NCI-H146 treated with DMSO at 0.1 percent for 48 hours (cell line): ENCODE data around the gene LPIN1.
"Not testable (repeated sequence)": the region's sequence is repeated elsewhere in the genome, so short reads cannot be mapped to it uniquely, and the experiment has no call there.

Experiments used
- DNase-seq: peaks from one replicate; lab custom pipeline; 2025; ENCODE audit not compliant: unreplicated experiment; lab: John Stamatoyannopoulos, UW

Gene LPIN1

DNA sequence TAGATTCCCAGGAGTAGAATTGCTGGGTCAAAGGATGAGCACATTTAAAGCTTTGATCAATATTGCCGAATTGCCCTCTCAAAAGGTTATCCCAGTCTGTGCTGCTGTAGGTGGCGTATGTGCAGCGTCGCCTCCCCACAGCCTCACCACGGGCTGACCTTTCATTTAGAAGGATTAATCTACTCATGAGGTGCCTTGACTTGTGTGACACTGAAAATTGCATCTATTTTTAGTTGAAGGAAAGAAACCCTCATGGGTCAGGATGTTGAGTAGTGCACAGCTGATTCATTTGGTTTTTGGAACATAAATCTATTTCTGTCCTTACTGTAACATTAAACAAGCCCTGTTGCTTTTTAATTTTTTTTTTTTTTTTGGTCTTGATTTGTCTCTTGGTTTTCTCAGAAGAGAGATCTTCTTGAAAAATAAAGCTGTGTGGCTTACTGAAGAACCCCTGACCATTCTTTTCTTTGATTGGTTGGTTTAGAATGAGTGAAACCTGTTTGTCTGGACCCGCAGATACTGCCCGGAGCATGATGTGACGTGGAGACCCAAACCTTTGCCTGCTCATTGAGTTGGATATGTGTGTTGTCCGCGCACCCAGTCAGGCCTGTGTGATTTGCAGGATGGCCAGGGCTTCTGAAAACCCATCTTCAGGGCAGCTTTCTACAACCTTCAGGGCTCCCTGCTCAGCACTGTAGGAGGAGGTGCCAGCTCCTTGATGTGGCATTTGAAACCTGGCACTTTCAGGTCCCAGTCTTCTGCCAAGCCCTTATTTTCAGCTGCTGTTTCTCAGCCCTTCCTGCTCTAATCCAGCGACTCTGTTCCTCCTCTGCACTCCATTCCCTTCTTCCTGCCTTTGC lies 61.0 kb downstream of the LPIN1 start:
- DNase-seq: no peak

GRCh38 chr2:11808016-11808400 lies 61.6 kb downstream of the LPIN1 start:
- DNase-seq: no peak

- no peak for DNase-seq
Observed at GRCh38 chr2:11809586-11810236, 63.3 kb downstream of the LPIN1 start.

DNA sequence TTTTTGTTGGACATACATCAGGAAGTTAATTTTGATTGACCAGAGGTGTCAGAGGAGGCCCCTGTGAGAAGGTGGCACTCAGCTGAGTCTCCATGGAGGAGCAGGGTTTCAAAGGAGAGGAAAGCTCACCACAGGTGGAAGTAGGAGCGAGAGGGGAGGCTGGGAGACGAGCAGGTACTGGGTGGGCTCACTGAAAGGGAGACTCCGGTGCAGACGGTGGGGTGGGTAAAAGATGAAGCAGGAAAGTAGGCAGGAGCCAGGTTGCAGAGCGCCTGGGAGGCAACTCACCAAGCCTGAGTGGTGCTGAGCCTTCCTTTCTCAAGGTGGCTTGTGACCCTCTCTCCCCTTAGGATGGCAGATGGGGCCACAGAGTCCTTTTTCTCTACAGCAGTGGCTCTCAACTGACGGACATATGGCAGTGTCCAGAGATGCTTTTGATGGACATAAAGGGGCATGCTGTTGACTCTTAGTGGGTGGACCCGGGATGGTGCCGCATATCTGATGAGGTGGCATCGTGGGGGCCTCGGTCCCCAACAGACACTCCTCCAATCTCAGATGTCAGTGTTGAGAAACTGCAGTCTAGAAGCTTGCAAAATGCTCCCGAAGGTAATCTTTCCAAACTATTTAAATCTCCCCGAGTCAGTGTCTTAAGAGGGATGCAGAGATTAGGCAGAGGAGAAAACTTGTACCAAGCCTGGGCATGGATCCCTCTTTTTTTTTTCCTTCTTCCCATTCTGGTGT lies 64.0 kb downstream of the LPIN1 start:
- no peak for DNase-seq

DNA sequence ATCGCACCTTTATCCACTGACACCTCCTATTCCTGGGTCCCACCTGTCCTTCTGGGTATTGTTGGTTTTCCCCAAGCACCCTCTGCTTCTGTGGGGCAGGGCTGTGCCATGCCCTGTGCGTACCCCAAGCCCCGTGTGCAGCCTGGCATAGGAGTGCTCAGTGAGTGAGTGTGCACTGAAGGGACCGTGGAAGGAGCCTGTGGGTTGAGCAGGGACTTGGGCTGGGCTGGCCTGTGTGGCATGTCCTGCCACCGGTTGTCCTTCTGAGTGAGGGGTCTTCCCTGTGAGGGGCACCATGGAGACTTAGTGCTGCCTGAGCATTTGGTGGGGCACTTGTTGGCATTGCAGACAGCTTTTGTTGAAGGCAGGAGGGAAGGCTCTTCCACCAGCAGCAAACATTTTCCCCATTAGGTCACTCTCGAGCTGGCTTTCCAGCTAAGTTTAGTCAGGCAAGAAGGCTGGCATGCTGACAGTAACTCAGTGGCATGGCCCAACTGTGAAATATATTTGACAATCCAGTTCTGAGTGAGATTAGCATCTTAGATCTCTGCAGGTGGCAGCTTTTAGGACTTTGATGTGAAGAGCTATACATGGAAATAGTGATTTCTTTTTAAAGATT lies 64.7 kb downstream of the LPIN1 start:
- DNase-seq: no peak

- no peak for DNase-seq
Observed at GRCh38 chr2:11812466-11813248, 66.2 kb downstream of the LPIN1 start.

GRCh38 chr2:11813345-11813744 lies 66.9 kb downstream of the LPIN1 start:
- not testable (repeated sequence) for DNase-seq

GRCh38 chr2:11813951-11814350 lies 67.5 kb downstream of the LPIN1 start:
- no peak for DNase-seq

DNA sequence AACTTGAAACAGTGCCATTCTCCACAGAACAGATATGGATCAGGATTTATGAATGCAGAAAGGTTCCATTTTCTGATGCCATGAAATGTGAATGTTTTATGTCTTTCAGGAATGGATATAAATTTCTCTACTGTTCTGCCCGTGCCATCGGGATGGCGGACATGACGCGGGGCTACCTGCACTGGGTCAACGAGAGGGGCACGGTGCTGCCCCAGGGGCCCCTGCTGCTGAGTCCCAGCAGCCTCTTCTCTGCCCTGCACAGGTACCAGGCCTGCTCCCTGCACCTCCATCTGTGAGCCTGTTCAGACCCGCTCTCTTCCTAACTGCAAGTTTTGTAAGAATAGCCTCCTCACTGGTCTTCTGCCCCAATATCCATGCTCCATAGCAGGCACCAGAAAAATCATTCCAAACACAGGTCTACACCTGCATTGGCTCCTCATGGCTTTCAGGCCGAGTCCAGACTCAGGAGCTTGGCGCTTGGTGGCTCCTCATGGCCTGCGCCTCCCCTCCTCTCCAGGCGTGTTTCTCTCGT lies 68.6 kb downstream of the LPIN1 start:
- DNase-seq: no peak

- DNase-seq: not testable (repeated sequence)
Observed at GRCh38 chr2:11816935-11817334, 70.5 kb downstream of the LPIN1 start.

GRCh38 chr2:11819235-11819729 lies 72.8 kb downstream of the LPIN1 start:
- no peak for DNase-seq

- no peak for DNase-seq
Observed at GRCh38 chr2:11820650-11821049, 74.2 kb downstream of the LPIN1 start.

DNA sequence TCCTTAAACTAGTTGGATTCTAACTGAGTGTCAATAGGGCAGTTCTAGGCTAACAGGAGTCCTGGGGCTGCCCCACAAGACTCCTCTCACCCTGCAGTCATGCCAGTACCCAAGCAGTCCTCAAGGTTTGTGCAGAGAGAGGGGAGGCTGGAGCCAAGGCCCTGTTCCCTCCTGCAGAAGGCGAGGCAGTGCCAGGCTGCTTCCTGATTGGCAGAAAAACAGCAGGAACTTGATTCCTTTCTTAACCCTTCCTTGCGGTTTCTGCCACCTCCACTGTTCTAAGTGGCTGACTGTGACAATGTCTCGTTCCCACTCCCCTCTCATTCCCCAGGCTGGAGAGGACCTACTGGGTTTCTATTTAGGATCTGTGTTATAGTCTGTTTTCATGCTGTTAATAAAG lies 75.3 kb downstream of the LPIN1 start:
- no peak for DNase-seq

DNA sequence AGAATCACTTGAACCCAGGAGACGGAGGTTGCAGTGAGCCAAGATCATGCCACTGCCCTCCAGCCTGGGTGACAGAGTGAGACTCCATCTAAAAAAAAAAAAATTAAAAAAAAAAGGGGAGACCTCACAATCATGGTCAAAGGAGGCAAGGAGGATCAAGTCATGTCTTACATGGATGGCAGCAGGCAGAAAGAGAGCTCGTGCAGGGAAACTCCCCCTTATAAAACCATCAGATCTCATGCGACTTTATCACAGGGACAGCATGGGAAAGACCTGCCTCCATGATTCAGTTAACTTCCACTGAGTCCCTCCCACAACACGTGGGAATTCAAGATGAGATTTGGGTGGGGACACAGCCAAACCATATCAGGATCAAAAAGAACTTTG lies 75.9 kb downstream of the LPIN1 start:
- not testable (repeated sequence) for DNase-seq

DNA sequence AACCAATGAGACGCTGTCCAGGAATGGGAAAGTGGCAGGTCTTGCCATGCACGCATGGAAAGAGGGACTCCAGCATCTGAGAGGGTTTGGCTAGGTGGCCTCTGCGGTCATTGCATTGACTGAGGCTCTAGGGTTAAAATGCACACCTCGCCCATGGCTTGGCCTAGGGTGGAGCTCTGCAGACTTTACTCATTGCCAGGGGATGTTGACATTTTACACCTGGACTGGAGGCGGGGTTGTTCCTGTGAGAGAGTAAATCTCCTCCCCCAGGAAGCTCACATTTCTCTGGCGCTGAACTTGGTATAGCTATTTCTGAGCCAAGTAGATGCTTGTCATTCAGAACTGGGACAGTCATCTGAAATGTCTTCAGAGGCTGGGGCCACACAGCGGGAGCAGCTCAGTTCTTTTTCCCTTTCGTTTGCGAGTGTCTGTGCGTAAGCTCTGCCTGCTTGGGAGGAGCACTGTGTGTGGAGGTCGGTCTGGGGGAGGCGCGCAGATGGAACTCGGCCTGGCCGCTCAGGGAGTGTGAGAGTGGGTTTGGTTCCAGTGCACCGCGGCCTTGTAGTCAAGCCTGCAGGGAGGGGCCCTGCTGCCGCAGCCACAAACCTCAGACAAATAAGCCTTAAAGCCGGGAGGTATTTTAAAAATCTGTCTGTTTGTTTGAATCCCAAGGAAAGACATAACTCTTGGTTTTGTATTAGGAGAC lies 76.5 kb downstream of the LPIN1 start:
- DNase-seq: no peak

GRCh38 chr2:11824901-11825828 lies 78.7 kb downstream of the LPIN1 start:
- no peak for DNase-seq

- no peak for DNase-seq
Observed at GRCh38 chr2:11827547-11827946, 81.1 kb downstream of the LPIN1 start.

DNA sequence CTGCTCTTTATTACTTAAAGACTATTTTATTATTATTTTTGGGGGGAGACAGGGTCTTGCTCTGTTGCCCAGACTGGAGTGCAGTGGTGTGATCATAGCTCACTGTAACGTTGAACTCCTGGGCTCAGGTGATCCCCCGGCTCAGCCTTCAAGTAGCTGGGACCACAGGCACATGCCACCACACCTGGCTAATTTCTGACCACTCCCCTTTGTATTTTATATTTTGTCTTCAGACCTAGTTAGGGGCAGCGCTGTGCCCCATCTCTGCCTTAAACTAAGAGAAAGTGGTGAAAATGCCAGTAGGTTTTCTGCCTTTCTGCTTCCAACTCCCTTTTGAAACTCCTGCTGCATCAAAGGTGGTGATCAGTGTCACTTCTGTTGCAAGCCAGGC lies 82.5 kb downstream of the LPIN1 start:
- no peak for DNase-seq
